G401.6 (cell line): ENCODE results near the gene ATAT1.

Source experiments
- FAIRE-seq: peaks from 2 replicates; lab custom pipeline; 2012; peaks lifted over from hg19 to GRCh38; lab: Jason Lieb, UNC

ATAT1 gene

DNA sequence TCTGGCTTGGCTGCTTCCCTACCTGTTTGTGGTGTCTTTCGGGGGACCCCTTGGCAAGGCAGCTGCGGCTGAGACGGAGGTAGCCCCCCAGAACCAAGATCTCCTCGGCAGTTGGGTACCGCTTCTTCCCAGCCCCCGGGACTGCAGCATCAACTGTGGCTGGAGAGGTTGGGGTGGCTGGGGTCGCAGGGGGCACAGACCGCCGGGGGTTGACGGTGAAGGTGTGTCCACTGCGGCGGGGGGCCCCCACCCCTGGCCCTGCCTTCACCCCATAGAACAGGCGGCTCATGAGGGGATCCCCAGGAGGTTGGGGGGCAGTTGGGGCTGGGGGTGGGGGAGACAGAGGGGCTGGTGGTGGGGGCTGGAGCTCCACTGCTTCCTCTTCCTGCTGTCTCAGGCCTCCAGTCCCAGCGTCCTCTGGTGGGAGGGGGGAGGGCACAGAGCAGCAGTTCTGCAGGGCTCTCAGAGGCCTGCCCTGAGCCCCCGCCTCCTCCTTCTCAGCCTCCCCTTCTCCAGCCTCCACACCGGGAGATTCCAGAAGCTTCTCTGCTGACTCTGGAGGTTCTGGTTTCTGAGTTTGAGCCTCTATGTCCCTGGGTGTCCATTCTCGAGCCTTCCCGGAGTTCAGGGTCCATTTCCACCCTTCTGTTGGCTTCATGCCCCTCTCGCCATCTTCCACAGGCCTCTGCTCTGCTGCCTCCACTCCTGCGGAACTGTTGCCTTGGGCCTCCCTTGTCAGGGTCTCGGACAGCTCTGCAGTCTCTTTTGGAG lies 57.9 kb downstream of the ATAT1 start:
- no peak for FAIRE-seq

DNA sequence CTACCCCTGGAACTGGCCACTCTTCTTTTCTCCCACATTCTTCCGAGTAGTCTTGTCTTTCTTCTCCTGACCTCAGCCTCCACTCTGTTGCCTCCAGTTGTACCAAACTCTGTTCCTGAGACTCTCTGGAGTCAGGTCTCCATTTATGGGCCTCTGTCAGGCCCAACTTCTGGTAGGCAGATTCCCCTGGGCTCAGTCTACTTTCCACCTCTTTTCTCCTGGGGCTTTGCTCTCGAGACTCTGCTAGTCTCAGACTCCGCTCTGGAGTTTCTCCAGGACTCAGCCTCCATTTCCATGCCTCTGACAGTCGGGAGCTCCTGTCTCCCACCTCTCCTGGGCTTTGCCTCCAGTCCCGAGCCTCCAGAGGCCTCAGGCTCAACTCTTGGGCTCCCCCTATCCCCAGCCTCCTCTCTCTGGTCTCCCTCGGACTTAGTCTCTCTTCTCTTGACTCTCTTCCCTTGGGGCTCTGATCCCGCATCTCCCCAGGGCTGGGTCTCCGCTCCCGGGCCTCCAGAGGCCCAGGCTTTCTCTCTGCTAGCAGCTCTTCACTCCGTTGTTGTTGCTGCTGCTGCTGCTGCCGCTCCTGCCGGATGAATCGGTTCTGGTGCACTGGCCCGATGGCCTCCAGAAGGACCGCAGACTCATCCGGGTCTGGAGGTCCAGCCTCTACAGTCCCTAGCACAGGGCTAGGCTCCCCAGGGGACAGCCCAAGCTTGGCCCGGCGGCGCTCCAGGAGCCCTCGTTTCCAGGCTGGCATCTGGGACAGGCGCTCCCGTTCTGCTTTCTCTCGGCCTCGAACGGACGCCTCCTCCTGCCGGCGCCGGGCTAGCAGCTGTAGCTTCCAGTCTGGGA lies 58.7 kb downstream of the ATAT1 start:
- FAIRE-seq = no peak

DNA sequence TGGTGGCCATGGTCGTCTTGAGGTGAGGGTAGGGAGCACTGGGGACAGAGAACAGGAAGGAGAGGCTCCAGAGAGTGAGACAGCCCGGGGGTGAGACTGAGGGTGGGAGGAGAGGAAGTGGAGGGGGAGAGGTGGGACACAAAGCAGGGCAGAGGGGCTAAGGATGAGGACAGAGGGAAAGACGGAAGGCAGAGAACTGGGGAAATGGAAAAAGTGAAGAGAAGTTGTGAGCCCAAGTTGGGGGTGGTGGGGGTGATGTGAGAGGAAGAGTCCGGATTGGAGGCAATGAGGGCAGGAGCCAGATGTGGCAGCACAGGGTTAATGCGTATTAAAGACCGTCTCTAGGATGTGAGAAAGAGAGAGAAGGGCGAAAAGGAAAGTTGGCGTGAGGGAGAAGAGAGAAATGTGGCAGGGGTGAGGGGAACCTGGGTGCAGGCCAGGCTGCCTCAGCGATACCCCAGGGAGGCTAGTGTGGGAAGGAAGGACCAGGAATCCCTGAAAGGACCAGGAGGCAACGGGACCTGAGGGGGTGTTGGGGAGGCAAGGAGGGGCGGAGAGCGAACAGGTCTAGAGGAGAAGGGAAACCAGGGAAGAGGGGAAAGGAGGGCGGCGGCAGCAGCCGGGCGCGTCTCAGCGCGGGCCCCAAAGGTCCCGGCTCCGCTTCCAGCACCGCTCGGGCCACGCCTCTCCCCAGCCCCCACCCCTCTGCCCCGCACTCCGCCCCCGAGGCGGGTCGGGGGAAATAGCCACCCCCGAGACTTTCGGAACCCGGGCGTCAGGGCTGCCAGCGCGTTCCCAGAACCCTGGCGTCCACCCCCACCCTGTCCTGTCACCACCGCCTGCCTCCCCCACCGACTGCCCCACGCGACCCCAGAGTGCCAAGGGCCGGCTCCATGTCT lies 59.6 kb downstream of the ATAT1 start, which contains the start of gene PPP1R18:
TSS of gene PPP1R18 (minus strand) at position 637 of the 899 bp plus-strand sequence. CDS start at position 10, 627 bp downstream.
- no peak for FAIRE-seq

DNA sequence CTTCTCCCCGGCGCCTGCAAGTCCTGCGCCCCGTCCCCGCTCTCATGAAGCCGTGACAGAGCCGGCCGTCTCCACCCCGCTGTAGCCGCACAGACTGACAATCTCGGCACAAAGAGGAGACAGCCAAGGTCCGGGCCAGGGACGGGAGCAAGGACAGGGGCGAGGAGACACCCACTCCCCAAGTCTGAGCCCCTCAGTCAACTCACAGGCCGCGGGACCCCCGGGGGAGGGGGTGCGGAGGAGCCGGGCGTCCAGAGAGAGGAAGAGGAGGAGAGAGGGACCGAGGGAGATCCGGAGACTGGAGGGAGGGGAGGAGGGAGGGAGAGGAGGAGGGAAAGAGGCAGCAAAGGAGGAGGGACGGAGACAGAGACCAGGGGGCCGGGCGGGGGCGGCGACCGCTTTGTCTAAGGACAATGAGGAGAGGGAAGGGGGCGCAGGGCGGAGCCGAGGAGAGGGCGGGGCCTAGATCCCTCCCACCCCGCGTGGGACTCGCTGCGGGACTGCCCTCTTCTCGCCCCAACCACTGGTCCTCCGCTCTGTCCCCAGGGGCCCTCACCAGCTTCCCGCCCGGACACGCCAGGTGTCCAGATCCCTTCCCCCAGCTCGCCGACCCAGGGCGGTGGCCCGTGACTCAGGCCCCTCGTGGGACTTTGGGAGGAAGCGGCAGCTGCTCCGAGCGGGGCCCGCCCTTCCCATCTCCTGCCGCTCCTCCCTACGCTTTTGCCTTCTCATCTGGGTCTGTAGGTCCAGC lies 60.4 kb downstream of the ATAT1 start:
- peak; percentile 87 for FAIRE-seq

- no peak for FAIRE-seq
Measured at GRCh38 chr6:30687659-30688431, 61.2 kb downstream of the ATAT1 start.

- FAIRE-seq = no peak
Measured at GRCh38 chr6:30688569-30688968, 61.9 kb downstream of the ATAT1 start.

DNA sequence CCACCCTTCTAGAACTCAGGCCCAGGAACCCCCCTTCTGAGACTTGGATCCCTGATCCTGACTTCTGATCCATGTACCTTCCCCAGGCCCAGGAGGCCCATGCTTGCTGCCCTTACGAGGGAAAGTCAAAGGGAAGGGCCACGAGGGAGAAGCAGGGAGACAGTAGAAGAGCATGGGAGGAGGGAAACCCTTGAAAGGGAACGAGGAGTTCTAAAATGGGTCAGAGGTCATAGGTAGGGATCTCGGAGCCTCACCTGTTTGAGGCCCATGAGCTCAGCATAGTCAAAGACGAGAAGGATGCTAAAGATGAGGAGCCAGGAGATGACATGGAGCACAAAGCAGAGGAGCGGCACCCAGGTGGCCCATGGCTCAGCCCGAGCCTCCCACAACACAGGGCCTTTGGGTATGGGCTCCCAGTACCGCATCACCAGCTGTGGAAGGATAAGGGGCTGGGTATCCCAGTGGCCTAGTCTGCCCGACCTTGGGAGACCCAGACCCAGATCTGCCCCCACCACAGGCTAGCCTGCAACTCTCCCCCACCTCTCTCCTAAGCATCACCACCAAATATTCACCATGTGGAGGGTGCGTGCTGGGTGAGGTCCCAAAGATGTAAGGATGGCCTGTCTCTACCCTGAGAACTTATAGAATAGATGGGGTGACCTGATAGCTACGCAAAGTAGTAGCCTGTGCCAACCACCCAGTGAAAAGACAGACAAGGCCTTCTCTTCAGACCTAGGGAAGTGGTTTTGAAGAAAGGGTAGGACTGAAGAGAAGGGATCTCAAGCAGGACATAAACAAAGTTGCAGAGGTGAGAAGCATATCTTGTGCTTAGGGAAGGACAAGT lies 62.6 kb downstream of the ATAT1 start:
- no peak for FAIRE-seq

- no peak for FAIRE-seq
Measured at GRCh38 chr6:30689985-30690384, 63.3 kb downstream of the ATAT1 start.

GRCh38 chr6:30690403-30691207 lies 63.9 kb downstream of the ATAT1 start, which contains the start of gene NRM:
Gene NRM (minus strand): TSS chr6:30690984. CDS start chr6:30690974, 10 bp downstream.
- FAIRE-seq = peak; percentile 94

GRCh38 chr6:30691208-30691847 lies 64.7 kb downstream of the ATAT1 start:
- no peak for FAIRE-seq
